HTERT RPE-1 (cell line): ENCODE data around the gene SLC22A25.
"Not testable (repeated sequence)": the region's sequence is repeated elsewhere in the genome, so short reads cannot be mapped to it uniquely, and the experiment has no call there.

Experiments
- in situ Hi-C: fragments of 300-500 bp; cut with MboI; formaldehyde crosslinking; loops from 4 replicates; pipeline ENCODE4 v1.14.3; 2020; ENCODE audit warnings: low sequenced_read_pairs

SLC22A25 gene

GRCh38 chr11:63235471-63236461 lies 7.6 kb downstream of the SLC22A25 start:
- in situ Hi-C loops: not testable (repeated sequence)

GRCh38 chr11:63229815-63230214 lies 13.6 kb downstream of the SLC22A25 start:
- in situ Hi-C loops: no loop called here

GRCh38 chr11:63227521-63228107 lies 15.8 kb downstream of the SLC22A25 start:
- in situ Hi-C loops: no loop called here

- in situ Hi-C loops: no loop called here
Observed at GRCh38 chr11:63226488-63227114, 16.8 kb downstream of the SLC22A25 start.

- in situ Hi-C loops: no loop called here
Observed at GRCh38 chr11:63214093-63214492, 29.3 kb downstream of the SLC22A25 start.

GRCh38 chr11:63212742-63213141 lies 30.7 kb downstream of the SLC22A25 start:
- in situ Hi-C loops: no loop called here

GRCh38 chr11:63210111-63210510 lies 33.3 kb downstream of the SLC22A25 start:
- in situ Hi-C loops: no loop called here
